HEK293 (cell line): Measurements from ENCODE around the gene NFATC3.

Experiments used
- CTCF ChIA-PET: fragments of 350-600 bp; formaldehyde crosslinking; extraction: SDS; loops from one replicate; lab custom pipeline; 2021; ENCODE audit warnings: antibody characterized with exemption; lab: Yijun Ruan, JAX
- POLR2A ChIA-PET: fragments of 300-600 bp; formaldehyde crosslinking; extraction: SDS; loops from one replicate; lab custom pipeline; 2020; ENCODE audit warnings: antibody characterized with exemption, inconsistent platforms; lab: Yijun Ruan, JAX
- H3K27ac ChIP-seq: fragments of 200-500 bp; sonication (Bioruptor generic); 2 replicates; pipeline ENCODE4 v1.5.1; 2014; ENCODE audit warnings: low read depth, low read length, control low read depth, inconsistent platforms; ENCODE audit errors: extremely low read depth
- H3K36me3 ChIP-seq, 2 experiments: fragments of 200-500 bp in 1 of 2; sonication (Bioruptor generic) in 1 of 2; 1 replicate in 1 of 2; 2 replicates in 1 of 2; pipeline ENCODE4 v1.5.1; 2014 to 2017; ENCODE audit warnings: inconsistent platforms in 2 of 2, low read length in 2 of 2; ENCODE audit not compliant: control insufficient read depth in 2 of 2, insufficient read depth in 1 of 2
- H3K4me1 ChIP-seq: fragments of 200-500 bp; sonication (Bioruptor generic); 2 replicates; pipeline ENCODE4 v1.5.1; 2014; ENCODE audit warnings: mild to moderate bottlenecking, low read length, inconsistent platforms; ENCODE audit not compliant: control insufficient read depth, insufficient read depth
- H3K4me3 ChIP-seq: 2 replicates; pipeline ENCODE4 v1.5.1; 2011; ENCODE audit warnings: low read depth, mild to moderate bottlenecking, control low read depth, low read length, moderate library complexity
- H3K9me3 ChIP-seq: fragments of 200-500 bp; sonication (Bioruptor generic); 2 replicates; pipeline ENCODE4 v1.5.1; 2014; ENCODE audit warnings: low read depth, low read length, inconsistent platforms; ENCODE audit not compliant: control insufficient read depth, insufficient read depth
- EGR2 ChIP-seq: fragments of 450-650 bp; formaldehyde crosslinking; IDR thresholded peaks from 2 replicates; pipeline ENCODE4 v1.5.1; 2016; ENCODE audit warnings: low read depth, missing biosample characterization, missing genetic modification characterization
- IKZF3 ChIP-seq: fragments of 450-650 bp; IDR thresholded peaks from 2 replicates; pipeline ENCODE4 v1.5.0; 2018; ENCODE audit warnings: missing biosample characterization, mild to moderate bottlenecking, missing genetic modification characterization, moderate library complexity
- KLF9 ChIP-seq: fragments of 450-650 bp; formaldehyde crosslinking; IDR thresholded peaks from 2 replicates; pipeline ENCODE4 v1.5.1; 2016; ENCODE audit warnings: missing biosample characterization, missing genetic modification characterization, low read depth
- SP2 ChIP-seq: fragments of 450-650 bp; formaldehyde crosslinking; IDR thresholded peaks from 2 replicates; pipeline ENCODE4 v1.5.1; 2016; ENCODE audit warnings: missing biosample characterization, missing genetic modification characterization
- WT1 ChIP-seq: fragments of 450-650 bp; formaldehyde crosslinking; IDR thresholded peaks from 2 replicates; pipeline ENCODE4 v1.5.1; 2016; ENCODE audit warnings: missing biosample characterization, missing genetic modification characterization
- ZNF157 ChIP-seq: fragments of 450-650 bp; formaldehyde crosslinking; IDR thresholded peaks from 2 replicates; pipeline ENCODE4 v1.5.1; 2016; ENCODE audit warnings: missing biosample characterization, missing genetic modification characterization
- ZNF221 ChIP-seq: fragments of 450-650 bp; formaldehyde crosslinking; IDR thresholded peaks from 2 replicates; pipeline ENCODE4 v1.5.1; 2017; ENCODE audit warnings: missing biosample characterization, missing genetic modification characterization, borderline replicate concordance
- ZNF24 ChIP-seq: fragments of 450-650 bp; formaldehyde crosslinking; IDR thresholded peaks from 2 replicates; pipeline ENCODE4 v1.5.1; 2016; ENCODE audit warnings: missing biosample characterization, missing genetic modification characterization
- ZNF341 ChIP-seq: fragments of 450-650 bp; formaldehyde crosslinking; IDR thresholded peaks from 2 replicates; pipeline ENCODE4; 2016; ENCODE audit warnings: low read depth, missing biosample characterization, missing genetic modification characterization
- ZNF571 ChIP-seq: fragments of 450-650 bp; formaldehyde crosslinking; IDR thresholded peaks from 2 replicates; pipeline ENCODE4 v1.5.0; 2017; ENCODE audit warnings: missing biosample characterization, missing genetic modification characterization
- ZNF660 ChIP-seq: fragments of 450-650 bp; IDR thresholded peaks from 2 replicates; pipeline ENCODE4 v1.5.1; 2018; ENCODE audit warnings: missing biosample characterization, mild to moderate bottlenecking, missing genetic modification characterization
- ZNF747 ChIP-seq: fragments of 450-650 bp; formaldehyde crosslinking; IDR thresholded peaks from 2 replicates; pipeline ENCODE4 v1.5.1; 2016; ENCODE audit warnings: missing biosample characterization, missing genetic modification characterization
- ZSCAN30 ChIP-seq: fragments of 450-650 bp; IDR thresholded peaks from 2 replicates; pipeline ENCODE4 v1.5.1; 2018; ENCODE audit warnings: missing biosample characterization, mild to moderate bottlenecking, missing genetic modification characterization, moderate library complexity
- TF ChIP-seq, protein P1 (sequence below): fragments of 450-650 bp; formaldehyde crosslinking; IDR thresholded peaks from 2 replicates; pipeline ENCODE4 v1.5.1; 2016; ENCODE audit warnings: missing biosample characterization, missing genetic modification characterization
- TF ChIP-seq, protein P2 (sequence below): IDR thresholded peaks from 2 replicates; pipeline ENCODE4 v1.6.1; 2011; ENCODE audit warnings: mild to moderate bottlenecking, low read depth, low read length, borderline replicate concordance
- TF ChIP-seq, protein P3 (sequence below): fragments of 450-650 bp; formaldehyde crosslinking; IDR thresholded peaks from 2 replicates; pipeline ENCODE4 v1.5.1; 2016; ENCODE audit warnings: missing biosample characterization, missing genetic modification characterization

NFATC3 gene

DNA sequence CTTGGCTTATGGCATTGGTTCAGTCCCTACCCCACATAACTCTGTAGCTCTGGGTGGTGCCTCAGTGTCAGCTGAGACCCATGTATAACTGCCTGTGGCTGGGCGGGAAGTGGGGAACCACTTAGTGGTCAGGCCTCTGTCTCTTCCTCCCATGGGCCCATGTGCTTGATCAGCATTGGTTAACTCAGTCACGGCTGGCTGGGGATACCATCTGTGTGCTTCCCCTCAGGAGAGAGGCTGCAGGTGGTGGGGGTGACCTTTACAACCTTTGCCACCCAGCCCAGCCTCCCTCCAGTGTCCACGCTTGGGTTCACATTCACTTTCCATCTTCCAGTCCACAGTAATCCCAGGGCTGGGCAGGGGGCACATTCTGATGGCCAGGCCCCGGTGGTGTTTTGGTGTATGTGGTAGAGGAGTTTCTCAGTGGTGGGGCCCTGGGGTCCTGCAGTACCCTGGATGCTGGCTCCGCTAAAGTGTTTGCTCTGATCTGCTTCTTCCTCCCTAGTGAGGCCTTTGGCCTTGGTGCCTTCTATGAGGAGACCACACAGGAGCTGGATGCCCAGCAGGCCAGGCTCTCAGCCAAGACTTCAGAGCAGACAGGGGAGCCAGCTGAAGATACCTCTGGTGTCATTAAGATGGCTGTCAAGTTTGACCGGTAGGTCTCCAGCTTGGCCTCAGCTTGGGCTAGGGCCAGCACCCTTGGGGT is 10.2 kb upstream of the NFATC3 start (continued):
- TF ChIP-seq ZNF221 (no peak), ZNF660 (no peak), ZSCAN30 (no peak), ZNF341 (no peak), ZNF571 (tag by site-specific recombination) (no peak), IKZF3 (tag by site-specific recombination) (no peak)

DNA sequence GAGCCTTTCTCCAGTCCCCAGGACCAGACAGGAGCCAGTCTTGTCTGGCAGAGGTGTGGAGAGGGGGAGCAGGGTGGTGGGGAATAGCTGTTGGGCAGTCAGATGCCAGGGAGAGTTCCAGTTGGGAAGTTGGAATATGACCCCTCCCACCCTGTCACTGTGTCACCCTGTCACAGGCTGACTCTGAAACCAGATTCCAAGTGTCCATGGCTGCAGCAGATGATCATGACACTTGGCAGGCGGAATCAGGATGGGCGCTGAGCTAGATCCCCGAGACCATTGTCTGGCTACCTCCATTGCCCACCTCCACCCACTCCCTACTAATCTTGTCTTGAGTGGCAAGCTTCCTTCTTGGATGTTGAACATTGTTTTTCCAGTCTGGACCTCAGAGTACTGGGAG is 9.2 kb upstream of the NFATC3 start:
- Histone ChIP-seq H3K4me3 (no peak overlapping the region), H3K9me3 (no peaks in the 10 kb centered on the region), H3K4me1 (no peaks in the 10 kb centered on the region), H3K27ac (no peak overlapping the region)
- TF ChIP-seq, protein P1, sequence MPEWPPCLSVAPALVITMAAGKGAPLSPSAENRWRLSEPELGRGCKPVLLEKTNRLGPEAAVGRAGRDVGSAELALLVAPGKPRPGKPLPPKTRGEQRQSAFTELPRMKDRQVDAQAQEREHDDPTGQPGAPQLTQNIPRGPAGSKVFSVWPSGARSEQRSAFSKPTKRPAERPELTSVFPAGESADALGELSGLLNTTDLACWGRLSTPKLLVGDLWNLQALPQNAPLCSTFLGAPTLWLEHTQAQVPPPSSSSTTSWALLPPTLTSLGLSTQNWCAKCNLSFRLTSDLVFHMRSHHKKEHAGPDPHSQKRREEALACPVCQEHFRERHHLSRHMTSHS (tag by site-specific recombination) = no peak
- TF ChIP-seq KLF9 (tag by site-specific recombination) (no peak), ZNF747 (no peak), SP2 (tag by site-specific recombination) (no peak)
- TF ChIP-seq, protein P2, sequence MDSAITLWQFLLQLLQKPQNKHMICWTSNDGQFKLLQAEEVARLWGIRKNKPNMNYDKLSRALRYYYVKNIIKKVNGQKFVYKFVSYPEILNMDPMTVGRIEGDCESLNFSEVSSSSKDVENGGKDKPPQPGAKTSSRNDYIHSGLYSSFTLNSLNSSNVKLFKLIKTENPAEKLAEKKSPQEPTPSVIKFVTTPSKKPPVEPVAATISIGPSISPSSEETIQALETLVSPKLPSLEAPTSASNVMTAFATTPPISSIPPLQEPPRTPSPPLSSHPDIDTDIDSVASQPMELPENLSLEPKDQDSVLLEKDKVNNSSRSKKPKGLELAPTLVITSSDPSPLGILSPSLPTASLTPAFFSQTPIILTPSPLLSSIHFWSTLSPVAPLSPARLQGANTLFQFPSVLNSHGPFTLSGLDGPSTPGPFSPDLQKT = no peak
- TF ChIP-seq, protein P3, sequence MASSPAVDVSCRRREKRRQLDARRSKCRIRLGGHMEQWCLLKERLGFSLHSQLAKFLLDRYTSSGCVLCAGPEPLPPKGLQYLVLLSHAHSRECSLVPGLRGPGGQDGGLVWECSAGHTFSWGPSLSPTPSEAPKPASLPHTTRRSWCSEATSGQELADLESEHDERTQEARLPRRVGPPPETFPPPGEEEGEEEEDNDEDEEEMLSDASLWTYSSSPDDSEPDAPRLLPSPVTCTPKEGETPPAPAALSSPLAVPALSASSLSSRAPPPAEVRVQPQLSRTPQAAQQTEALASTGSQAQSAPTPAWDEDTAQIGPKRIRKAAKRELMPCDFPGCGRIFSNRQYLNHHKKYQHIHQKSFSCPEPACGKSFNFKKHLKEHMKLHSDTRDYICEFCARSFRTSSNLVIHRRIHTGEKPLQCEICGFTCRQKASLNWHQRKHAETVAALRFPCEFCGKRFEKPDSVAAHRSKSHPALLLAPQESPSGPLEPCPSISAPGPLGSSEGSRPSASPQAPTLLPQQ (tag by site-specific recombination) = no peak
- TF ChIP-seq, all 188 proteins: peak for 0
- POLR2A ChIA-PET = interaction anchor here (2.2 kb wide), 1 partner anchor 9 kb away, joined by 9 read pairs; the partner anchor contains the start of gene NFATC3
- CTCF ChIA-PET = interaction anchor here (0.7 to 1.3 kb wide), 3 partner anchors 11 to 452 kb away, joined by 3 to 4 read pairs (median 3); no protein-coding TSS in a partner anchor
- H3K36me3 ChIP-seq = peaks cover 11 to 76% of the 10 kb centered on the region in 2 experiments; a peak in 2 of 3 replicates

DNA sequence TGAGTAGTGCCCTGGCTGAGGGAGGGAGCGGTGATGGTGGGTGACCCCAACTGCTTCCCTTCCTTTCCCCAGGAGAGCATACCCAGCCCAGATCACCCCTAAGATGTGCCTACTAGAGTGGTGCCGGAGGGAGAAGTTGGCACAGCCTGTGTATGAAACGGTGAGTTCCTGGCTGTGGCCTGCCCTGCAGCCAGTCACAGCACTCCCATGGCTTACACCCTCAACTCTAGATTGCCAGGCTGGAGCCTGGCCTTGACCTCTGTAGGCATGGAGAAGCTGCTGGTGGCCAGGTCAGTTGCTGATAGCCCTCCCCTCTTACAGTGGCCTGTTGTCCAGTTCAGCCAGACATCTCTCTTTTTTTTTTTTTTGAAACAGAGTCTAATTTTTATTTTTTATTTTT is 8.6 kb upstream of the NFATC3 start:
- Histone ChIP-seq H3K9me3 (no peaks in the 10 kb centered on the region), H3K27ac (no peak overlapping the region), H3K36me3 (peaks cover 9 to 70% of the 10 kb centered on the region in 2 experiments; a peak in 2 of 3 replicates), H3K4me1 (no peaks in the 10 kb centered on the region), H3K4me3 (no peak overlapping the region)
- POLR2A ChIA-PET = interaction anchor here (2.2 kb wide), 1 partner anchor 9 kb away, joined by 9 read pairs; the partner anchor contains the start of gene NFATC3
- TF ChIP-seq WT1 (no peak), KLF9 (tag by site-specific recombination) (no peak), ZNF157 (tag by site-specific recombination) (no peak), EGR2 (no peak), ZNF24 (tag by site-specific recombination) (no peak)
- CTCF ChIA-PET = interaction anchor here (0.7 kb wide), 1 partner anchor 451 kb away, joined by 3 read pairs; no protein-coding TSS in a partner anchor
